HG03520 (cell line): ENCODE data around the gene LRBA.
"Not testable (repeated sequence)": the region's sequence is repeated elsewhere in the genome, so short reads cannot be mapped to it uniquely, and the experiment has no call there.

Experiments used
- ATAC-seq: cut with Tn5 transposase; IDR thresholded peaks from one replicate; pipeline ENCODE4 v1.9.1; 2021; ENCODE audit warnings: mild to moderate bottlenecking, moderate library complexity; ENCODE audit not compliant: unreplicated experiment

Gene LRBA, protein sequence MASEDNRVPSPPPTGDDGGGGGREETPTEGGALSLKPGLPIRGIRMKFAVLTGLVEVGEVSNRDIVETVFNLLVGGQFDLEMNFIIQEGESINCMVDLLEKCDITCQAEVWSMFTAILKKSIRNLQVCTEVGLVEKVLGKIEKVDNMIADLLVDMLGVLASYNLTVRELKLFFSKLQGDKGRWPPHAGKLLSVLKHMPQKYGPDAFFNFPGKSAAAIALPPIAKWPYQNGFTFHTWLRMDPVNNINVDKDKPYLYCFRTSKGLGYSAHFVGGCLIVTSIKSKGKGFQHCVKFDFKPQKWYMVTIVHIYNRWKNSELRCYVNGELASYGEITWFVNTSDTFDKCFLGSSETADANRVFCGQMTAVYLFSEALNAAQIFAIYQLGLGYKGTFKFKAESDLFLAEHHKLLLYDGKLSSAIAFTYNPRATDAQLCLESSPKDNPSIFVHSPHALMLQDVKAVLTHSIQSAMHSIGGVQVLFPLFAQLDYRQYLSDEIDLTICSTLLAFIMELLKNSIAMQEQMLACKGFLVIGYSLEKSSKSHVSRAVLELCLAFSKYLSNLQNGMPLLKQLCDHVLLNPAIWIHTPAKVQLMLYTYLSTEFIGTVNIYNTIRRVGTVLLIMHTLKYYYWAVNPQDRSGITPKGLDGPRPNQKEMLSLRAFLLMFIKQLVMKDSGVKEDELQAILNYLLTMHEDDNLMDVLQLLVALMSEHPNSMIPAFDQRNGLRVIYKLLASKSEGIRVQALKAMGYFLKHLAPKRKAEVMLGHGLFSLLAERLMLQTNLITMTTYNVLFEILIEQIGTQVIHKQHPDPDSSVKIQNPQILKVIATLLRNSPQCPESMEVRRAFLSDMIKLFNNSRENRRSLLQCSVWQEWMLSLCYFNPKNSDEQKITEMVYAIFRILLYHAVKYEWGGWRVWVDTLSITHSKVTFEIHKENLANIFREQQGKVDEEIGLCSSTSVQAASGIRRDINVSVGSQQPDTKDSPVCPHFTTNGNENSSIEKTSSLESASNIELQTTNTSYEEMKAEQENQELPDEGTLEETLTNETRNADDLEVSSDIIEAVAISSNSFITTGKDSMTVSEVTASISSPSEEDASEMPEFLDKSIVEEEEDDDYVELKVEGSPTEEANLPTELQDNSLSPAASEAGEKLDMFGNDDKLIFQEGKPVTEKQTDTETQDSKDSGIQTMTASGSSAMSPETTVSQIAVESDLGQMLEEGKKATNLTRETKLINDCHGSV (N-terminal part only)

DNA sequence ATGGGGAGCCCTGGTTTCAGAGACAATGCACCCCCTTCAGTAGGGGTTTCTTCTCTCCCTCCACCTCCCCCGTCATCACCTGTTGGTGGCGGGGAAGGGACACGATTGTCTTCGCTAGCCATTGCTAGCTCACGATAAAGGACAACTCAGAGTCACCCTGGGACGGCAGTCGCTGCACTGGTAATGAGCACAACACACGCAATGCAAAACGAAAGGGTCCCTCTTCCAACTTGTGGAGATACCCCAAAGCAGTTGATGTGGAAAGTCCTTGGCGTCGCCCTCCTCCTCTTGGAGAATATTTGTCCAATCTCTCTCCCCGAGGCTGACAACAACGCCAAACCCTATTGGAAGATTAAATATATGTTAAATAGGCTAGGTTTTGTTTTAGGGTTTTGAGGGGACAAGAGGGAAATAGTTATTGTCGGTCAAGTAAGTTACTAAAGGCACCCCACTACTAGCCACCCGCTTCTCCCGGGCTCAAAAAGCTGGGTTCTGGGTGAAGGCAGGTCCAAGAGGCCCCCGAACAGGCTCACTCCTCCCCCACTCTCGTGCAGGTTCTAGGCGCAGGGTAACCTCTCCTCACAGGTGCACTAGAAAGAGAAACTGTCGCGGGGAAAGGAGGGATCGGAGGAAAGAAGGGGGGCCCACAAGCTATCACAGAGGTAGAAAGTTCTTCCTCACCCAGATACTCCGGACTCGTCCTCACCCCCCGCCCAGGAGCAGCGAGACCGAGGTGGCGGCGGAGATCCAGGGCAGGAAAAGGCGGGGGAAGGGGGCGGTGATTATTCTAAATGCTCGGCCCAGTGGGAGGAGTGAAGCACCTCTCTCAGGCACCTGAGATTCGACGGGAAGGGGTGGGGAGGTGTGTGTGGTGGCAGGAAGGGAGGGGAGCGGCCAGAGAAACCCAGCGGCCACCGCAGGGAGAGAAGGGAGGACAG lies at the start of gene LRBA:
TSS of gene LRBA (minus strand) at position 764 of the 938 bp plus-strand sequence. CDS start at position 122, 642 bp downstream.
- ATAC-seq, result peak; percentile 42

DNA sequence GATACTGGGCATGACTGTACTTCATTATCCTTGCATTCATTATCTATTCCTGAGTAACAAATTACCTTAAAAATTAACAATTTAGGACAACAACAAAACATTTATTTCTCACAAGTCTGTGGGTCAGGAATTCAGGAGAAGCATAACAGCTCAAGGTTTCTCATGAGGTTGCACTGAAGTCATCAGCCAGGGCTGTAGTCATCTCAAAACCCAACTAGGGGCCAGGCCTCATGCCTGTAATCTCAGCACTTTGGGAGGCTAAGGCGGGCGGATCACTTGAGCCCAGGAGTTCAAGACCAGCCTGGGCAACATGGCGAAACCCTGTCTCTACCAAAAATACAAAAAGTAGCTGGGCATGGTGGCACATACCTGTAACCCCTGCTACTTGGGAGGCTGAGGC lies 48.1 kb upstream of the LRBA start:
- ATAC-seq, result not testable (repeated sequence)

DNA sequence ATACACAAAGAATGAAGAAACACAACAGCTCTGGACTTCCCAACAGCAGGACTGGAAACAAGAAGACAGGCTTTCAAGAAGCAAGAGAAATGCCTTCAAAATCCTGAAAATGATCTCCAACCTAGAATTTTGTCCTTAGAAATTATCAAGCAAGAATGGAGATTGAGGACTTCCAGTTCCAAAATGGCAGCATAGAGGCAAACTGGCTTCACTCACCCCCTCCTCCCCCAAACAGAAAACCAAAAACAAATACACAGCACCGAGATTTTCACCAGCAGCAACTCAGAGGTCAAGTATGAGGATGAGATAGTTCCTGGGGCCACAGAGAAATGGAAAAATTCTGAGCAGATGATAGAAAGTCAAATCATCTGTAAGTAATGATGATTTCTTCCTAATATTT lies 40.5 kb upstream of the LRBA start:
- no peak for ATAC-seq

DNA sequence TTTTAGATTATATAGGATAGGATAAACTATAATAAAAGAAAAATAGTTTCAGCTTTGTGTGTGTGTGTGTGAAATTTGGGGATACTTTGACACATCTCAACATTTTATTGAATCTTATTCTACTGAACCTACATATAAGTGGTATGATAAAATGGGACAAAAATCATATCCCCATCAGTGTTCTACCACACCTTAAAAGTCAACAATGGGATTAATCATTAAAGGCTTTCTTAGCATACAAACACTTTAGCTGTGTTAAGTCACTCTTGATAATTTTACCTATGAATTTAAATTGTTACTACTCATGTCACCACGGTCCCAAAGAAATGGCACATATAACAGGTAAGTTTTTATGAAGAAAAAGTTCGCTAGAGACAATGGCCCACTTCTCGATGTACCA lies 37.7 kb upstream of the LRBA start:
- ATAC-seq, result peak; percentile 4

DNA sequence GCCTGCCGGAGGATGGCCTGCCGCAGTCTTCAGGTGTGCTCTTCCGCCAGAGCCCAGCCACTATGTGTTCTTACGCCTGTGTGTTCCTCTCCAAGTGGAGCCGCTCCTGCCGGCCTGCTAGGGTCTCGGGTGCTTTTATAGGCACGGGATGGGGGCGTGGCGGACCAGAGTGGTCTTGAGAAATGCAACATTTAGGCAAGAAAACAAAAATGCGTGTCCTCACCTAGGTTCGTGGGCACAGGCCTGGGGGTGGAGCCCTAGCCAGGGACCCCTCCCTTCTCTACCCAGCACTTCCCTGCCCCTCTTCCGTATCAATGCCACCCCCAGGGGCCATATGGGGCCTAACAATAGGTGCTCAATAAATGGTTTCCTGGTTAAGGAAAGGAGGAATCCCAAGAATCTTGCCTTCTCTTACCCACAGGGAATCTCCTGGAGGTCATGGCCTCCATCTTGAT lies 34.4 kb upstream of the LRBA start:
- ATAC-seq, result no peak

DNA sequence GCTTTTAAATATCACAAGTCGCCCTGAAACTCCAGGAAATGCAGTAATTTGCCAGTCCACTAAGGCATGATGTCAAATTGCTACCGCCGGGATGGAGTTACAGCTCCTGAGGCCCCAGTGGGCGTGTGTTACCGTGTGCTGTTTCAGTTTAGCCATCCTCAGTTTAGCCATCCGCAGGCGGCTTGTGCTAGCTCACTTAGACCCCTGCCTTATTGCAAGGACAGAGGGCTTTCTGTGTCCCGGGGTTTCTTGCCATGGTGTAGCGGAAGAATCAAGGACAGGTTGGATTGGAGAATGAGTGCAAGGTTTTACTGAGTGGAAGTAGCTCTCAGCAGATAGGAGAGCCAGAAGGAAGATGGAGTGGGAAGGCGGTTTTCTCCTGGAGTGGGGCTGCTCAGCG lies 33.8 kb upstream of the LRBA start:
- no peak for ATAC-seq

DNA sequence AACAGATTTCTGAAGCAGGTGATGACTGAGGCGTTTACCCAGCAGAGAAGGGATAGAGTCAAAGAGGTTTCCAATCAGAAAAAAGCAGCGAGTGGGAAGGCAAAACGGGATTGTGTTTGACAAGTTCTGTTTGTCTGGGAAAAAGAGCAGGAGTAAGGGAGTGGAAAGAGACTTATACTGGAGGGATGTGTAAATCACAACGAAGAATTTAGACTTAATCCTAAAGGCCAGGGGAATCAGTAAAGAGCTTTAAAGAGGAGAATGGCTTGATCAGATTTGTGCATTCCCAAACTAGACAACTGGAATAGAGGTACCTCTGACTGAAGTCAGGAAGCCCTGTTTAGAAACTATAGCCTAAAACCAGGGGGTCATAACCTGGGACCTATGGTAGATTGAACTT lies 31.5 kb upstream of the LRBA start:
- ATAC-seq, result no peak

DNA sequence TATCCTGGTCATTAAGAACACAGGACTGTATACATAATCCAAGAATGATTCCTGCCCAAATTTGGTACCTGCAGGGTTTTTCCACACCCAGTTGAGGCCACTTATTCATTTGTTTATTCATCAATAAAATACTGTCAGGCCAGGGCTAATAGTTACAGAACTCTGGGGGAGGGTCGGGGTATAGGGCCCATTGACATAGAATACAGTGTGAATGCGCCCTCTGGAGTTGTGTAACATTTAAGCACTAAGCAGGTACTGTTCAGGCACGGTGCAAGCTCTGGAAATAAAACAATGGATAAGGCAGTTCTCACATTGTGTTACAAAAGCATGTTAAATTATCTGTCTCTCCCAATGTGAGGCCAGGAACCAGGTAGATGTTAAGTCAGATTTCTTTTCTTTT lies 30.8 kb upstream of the LRBA start:
- ATAC-seq, result no peak

DNA sequence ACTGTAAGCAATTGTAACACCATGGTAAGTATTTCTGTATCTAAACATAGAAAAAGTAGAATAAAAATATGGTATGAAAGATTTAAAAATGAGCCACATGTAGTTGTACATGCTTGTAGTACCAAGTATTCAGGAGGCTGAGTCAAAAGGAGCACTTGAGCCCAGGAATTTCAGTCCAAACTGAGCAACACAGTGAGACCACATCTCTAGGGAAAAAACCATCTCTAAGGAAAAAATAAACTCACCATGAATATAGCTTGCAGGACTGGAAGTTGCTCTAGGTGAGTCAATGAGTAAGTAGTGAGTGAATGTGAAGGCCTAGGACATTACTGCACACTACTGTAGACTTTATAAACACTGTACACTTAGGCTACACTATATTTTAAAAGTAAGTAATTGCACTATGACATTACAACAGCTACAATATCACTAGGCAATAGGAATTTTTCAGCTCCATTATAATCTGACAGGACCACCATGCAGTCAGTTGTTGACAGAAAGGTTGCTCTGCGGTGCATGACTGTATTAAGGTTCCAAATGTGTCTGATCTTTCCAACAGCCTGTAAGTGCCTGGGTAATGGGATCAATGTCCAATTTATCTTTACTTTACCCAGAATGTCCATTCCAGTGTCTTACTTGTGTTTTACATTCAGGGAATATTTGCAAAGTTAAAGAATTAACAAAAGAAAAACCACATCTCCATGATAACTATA lies 28.9 kb upstream of the LRBA start:
- ATAC-seq, result no peak

DNA sequence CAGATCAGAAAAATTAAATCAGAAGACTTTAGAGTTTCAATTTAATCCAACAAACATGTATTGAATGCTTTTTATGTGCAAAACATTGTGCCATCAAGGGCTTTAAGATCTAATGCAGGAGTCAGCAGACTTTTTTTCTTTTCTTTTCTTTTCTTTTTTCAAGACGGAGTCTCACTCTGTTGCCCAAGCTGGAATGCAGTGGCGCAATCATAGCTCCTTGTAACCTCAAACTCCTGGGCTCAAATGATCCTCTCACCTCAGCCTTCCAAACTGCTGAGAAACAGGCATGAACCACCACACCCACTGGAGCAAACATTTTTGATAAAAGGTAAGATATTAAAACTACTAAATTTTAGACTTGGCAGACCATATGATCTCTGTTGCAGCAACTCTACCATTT lies 24.6 kb upstream of the LRBA start:
- ATAC-seq, result no peak

DNA sequence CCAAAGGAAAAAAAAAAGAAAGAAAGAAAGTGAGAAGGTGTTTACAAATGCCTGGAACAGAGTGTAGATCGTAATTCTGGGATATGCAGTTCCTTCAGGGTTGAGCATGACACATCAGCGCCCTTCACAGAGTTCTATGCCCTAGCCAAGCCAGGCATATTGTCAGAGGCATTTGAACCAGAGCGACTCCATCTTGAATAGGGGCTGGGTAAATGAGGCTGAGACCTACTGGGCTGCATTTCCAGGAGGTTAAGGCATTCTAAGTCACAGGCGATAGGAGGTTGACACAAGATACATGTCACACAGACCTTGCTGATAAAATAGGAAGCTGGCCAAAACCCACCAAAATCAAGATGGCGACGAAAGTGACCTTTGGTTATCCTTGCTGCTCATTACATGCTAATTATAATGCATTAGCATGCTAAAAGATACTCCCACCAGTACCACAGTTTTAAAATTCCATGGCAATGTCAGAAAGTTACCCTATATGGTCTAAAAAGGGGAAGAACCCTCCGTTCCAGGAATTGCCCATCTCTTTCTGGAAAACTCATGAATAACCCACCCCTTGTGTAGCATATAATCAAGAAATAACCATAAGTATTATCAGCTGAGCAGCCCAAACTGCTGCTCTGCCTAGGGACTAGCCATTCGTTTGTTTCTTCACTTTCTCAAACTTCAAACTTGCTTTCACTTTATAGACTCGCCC lies 23.5 kb upstream of the LRBA start:
- ATAC-seq, result no peak

DNA sequence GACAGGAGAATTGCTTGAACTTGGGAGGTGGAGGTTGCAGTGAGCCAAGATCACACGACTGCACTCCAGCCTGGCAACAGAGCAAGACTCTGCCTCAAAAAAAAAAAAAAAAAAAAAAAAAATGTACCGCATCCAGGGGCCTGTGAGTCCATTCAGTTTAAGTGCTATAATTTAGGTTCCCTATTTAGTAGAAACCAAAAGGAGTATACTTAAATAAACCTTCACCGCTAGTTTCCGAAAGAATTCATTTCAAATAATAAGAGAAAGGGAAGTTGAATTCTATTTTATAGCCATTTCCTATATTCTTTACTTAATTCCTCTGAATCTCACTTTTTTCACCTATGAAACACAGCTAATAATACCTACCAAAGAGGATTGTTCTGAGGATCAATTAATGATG lies 20.8 kb upstream of the LRBA start:
- no peak for ATAC-seq

DNA sequence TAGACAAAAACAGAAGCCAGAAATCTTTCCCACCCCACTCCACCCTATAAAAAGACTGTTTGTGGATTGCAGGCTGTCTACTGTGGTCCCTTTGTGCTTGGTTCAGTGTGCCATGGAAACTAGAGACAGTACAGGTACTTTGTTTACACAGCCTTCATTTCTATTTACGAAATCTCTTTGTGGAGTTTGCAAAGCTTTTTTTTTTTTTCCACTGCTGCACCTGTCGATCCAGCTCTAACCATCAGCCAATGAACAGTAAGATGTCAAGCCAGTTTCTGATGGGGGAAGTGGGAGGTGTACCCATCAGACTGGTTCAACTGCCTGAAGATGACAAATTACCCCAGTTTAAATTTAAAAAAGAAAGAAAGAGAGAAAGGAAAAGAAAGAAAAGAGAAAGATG lies 20.2 kb upstream of the LRBA start:
- ATAC-seq, result no peak

DNA sequence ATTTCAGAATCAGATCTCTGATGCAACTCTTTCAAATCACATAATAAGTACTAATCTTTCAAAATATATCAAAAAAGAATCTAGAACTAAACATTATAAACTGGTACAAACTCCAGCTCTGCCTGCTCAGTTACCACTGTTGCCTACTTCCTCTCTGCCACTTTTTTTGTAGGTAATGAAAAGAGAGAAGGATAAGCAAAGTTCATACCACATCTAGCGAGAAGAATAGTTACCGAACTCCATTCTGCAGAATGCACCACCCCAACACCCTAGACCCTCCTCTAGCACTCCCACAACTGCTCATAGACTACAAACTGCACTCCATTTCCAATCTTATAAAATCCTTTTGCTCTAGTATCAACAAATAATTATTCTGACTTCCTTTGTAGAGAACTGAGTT lies 19.7 kb upstream of the LRBA start:
- no peak for ATAC-seq

DNA sequence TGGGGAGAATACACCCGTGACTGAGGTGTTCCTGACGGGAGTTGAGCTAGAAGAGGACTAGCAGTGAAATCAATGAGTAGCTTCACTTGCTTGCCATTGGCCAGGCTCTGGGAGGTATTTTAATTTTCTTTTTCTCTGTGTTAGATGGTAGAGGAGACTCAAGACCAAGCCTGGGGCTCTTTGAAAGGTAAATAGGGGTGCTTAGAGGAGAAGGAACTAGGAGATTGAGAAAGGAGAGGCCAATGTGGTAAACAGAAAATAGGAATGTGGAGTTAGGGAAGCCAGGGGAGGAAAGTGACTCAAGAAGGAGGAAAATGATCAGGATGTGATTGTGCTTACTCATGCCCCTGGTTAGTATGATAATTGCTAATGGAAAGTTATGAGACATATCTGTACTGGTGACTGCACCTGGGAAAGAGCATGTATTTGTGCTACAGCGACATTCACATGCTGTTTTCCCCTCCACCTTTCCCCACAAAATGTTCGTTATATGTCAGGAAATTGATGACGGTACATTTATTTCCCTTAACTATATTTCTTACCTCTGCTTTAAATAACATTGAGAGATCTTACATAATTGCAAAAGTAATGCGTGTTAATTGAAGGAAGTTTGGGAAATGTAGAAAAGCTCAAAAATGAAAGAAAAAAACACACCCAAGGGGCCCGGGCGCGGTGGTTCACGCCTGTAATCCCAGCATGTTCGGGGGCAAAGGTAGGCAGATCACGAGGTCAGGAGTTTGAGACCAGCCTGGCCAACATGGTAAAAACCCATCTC lies 16.9 kb upstream of the LRBA start:
- peak; percentile 54 for ATAC-seq

DNA sequence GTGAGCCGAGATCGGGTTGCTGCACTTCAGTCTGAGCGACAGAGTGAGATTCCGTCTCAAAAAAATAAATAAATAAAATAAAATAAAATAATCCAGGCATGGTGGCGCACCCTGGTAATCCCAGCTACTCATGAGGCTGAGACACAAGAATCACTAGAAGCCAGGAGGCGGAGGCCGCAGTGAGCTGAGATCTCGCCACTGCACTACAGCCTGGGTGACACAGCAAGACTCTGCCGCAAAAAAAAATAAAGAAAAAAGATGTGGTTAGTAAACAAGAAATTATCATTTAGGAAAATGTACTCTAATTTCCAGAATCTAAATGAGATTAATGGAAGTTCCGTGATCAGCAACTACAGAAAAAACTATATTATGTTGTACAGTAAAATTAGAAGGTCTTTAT lies 14.5 kb upstream of the LRBA start:
- ATAC-seq, result no peak

DNA sequence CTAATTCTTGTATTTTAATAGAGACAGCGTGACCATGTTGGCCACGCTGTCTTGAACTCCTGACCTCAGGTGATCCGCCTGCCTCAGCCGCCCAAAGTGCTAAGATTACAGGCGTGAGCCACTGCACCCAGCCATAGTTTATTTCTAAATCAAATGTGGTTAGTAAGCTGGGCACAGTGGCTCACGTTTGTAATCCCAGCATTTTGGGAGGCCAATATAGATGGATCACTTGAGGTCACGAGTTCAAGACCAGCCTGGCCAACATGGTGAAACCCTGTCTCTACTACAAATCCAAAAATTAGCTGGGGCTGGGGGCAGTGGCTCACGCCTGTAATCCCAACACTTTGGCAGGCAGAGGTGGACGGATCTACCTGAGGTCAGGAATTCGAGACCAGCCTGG lies 13.9 kb upstream of the LRBA start:
- ATAC-seq, result not testable (repeated sequence)

DNA sequence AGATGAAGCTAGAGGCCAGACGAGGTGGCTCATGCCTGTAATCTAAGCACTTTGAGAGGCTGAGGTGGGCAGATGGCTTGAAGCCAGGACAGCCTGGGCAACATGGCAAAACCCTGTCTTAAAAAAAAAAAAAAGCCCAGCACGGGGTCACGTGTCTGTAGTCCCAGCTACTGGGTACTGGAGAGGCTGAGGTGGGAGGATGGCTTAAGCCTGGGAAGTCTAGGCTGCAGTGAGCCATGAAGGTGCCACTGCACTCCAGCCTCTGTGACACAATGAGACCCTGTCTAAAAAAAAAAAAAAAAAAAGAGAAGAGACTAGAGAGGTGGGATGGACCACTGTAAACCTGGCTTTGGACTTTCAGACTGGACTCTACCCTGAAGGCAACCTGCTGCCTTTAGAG lies 10.7 kb upstream of the LRBA start:
- no peak for ATAC-seq
